NCI-H1105 treated with DMSO at 0.1 percent for 48 hours (cell line): ENCODE measurements around the gene DYTN.
A peak's percentile ranks its signal among the peaks of the same experiment; 100 is the strongest.

Source experiments
- DNase-seq: peaks from one replicate; lab custom pipeline; 2025; lab: John Stamatoyannopoulos, UW

DYTN gene

GRCh38 chr2:206700156-206700555 lies 18.0 kb downstream of the DYTN start:
- DNase-seq: no peak

- no peak for DNase-seq
Measured at GRCh38 chr2:206698811-206699210, 19.4 kb downstream of the DYTN start.

- DNase-seq: no peak
Measured at GRCh38 chr2:206696910-206697309, 21.3 kb downstream of the DYTN start.

GRCh38 chr2:206693399-206694137 lies 24.6 kb downstream of the DYTN start:
- DNase-seq: peak; percentile 67

GRCh38 chr2:206692971-206693370 lies 25.2 kb downstream of the DYTN start:
- DNase-seq: no peak

- DNase-seq: no peak
Measured at GRCh38 chr2:206688990-206689389, 29.2 kb downstream of the DYTN start.

GRCh38 chr2:206688453-206688852 lies 29.7 kb downstream of the DYTN start:
- no peak for DNase-seq

- DNase-seq: no peak
Measured at GRCh38 chr2:206683546-206683945, 34.6 kb downstream of the DYTN start.

GRCh38 chr2:206670531-206671319 lies 47.5 kb downstream of the DYTN start:
- no peak for DNase-seq

- no peak for DNase-seq
Measured at GRCh38 chr2:206665251-206665650, 52.9 kb downstream of the DYTN start.

GRCh38 chr2:206657087-206657486 lies 61.1 kb downstream of the DYTN start:
- no peak for DNase-seq

- DNase-seq: no peak
Measured at GRCh38 chr2:206647985-206648384, 70.2 kb downstream of the DYTN start.

GRCh38 chr2:206642075-206643025 lies 75.8 kb downstream of the DYTN start, which contains the start of gene FAM237A:
FAM237A (plus strand) TSS chr2:206642487; CDS start chr2:206644237, 1,750 bp downstream.
- DNase-seq: no peak

GRCh38 chr2:206641226-206641625 lies 77.0 kb downstream of the DYTN start:
- no peak for DNase-seq

- no peak for DNase-seq
Measured at GRCh38 chr2:206639636-206640035, 78.6 kb downstream of the DYTN start.

GRCh38 chr2:206635015-206635414 lies 83.2 kb downstream of the DYTN start:
- DNase-seq: no peak

- DNase-seq: no peak
Measured at GRCh38 chr2:206631340-206631739, 86.9 kb downstream of the DYTN start.

- DNase-seq: no peak
Measured at GRCh38 chr2:206627632-206628031, 90.6 kb downstream of the DYTN start.

- DNase-seq: no peak
Measured at GRCh38 chr2:206626108-206626507, 92.1 kb downstream of the DYTN start.

GRCh38 chr2:206619011-206619410 lies 99.2 kb downstream of the DYTN start:
- no peak for DNase-seq

- no peak for DNase-seq
Measured at GRCh38 chr2:206616151-206616550, 102.0 kb downstream of the DYTN start.

- DNase-seq: no peak
Measured at GRCh38 chr2:206615417-206616089, 102.6 kb downstream of the DYTN start.
